Measurements from ENCODE around the gene SYNPR. TPM values are rescaled to one million over a fixed set of nuclear protein-coding genes. Genes with fewer than 3 reads are reported as not detected.

SYNPR gene
- total RNA-seq, 4 donors from 2014 or later = 0.11 to 0.63 (median 0.13) TPM; not detected in 1

DNA sequence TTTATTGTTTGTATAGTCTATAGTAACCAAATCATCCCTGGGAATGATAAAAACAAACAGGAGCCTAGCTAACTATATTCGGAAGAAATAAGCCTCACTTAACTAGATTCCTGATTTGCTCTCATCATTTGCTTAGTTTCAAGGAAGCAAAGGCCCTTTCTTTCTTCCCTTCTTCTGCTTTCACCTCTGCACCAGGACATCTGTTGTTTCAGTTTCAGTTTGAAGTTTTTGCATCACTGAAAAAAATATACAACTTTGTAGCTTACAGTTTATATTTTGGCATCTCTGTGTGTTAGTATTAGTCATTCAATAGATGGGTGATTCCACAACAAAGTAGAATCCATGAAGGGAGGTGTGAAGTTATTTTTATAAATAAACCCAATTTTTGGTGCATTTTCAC, 260.8 kb downstream of the SYNPR start:
- no peaks in the 10 kb centered on the region for H3K9me3 ChIP-seq
- no peaks in the 10 kb centered on the region for H3K36me3 ChIP-seq
- H3K27me3 ChIP-seq = no peaks in the 10 kb centered on the region
- no peak for DNase-seq
- 88 to 94% methylated on average over 1 of the region's 1 CpG for WGBS, 2 donors
- H3K4me3 ChIP-seq (replicated peaks in 1 of 3) = no peak overlapping the region
- H3K4me1 ChIP-seq = no peaks in the 10 kb centered on the region
- H3K27ac ChIP-seq = no peak overlapping the region
- intact Hi-C loops (cut with DNase I) = no loop called here
- TF ChIP-seq POLR2A (IDR thresholded peaks at IDR 0.05) = no peak
- TF ChIP-seq, protein P1, sequence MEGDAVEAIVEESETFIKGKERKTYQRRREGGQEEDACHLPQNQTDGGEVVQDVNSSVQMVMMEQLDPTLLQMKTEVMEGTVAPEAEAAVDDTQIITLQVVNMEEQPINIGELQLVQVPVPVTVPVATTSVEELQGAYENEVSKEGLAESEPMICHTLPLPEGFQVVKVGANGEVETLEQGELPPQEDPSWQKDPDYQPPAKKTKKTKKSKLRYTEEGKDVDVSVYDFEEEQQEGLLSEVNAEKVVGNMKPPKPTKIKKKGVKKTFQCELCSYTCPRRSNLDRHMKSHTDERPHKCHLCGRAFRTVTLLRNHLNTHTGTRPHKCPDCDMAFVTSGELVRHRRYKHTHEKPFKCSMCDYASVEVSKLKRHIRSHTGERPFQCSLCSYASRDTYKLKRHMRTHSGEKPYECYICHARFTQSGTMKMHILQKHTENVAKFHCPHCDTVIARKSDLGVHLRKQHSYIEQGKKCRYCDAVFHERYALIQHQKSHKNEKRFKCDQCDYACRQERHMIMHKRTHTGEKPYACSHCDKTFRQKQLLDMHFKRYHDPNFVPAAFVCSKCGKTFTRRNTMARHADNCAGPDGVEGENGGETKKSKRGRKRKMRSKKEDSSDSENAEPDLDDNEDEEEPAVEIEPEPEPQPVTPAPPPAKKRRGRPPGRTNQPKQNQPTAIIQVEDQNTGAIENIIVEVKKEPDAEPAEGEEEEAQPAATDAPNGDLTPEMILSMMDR (IDR thresholded peaks at IDR 0.05) = no peak

DNA sequence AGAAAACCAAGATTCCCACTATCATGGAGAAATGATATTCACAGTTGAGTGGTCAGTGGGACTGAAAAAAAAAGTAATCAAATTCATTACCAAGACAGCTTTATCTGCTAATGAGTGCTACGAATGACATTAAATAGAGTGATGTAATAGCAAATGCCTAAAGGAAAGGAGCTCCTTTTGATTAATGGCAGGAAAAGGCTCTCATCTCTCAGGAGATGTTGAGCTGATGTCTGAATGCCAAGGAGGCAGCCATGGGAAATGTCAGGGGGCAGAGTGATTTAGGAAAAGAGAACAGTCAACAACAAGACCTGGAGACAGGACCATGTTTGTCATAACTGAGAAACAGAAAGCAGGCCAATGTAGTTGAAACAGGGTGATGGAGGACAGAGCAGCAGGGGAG, 277.7 kb downstream of the SYNPR start:
- intact Hi-C loops (cut with DNase I) = no loop called here
- Histone ChIP-seq H3K4me3 (replicated peaks in 1 of 3) (no peak overlapping the region), H3K9me3 (no peaks in the 10 kb centered on the region), H3K4me1 (no peaks in the 10 kb centered on the region), H3K36me3 (no peaks in the 10 kb centered on the region), H3K27me3 (no peaks in the 10 kb centered on the region), H3K27ac (no peak overlapping the region)
- WGBS, 2 donors = 74 to 91% methylated on average over 1 of the region's 1 CpG
- no peak for DNase-seq
- TF ChIP-seq, protein P1 (IDR thresholded peaks at IDR 0.05) = no peak
- TF ChIP-seq POLR2A (IDR thresholded peaks at IDR 0.05) = no peak

GRCh38 chr3:63556401-63556800, 278.3 kb downstream of the SYNPR start:
- 55 to 56% methylated on average over 9 of the region's 9 CpGs for WGBS, 2 donors
- TF ChIP-seq POLR2A (IDR thresholded peaks at IDR 0.05) = no peak
- TF ChIP-seq, protein P1 (IDR thresholded peaks at IDR 0.05) = no peak
- no peaks in the 10 kb centered on the region for H3K36me3 ChIP-seq
- no peaks in the 10 kb centered on the region for H3K27me3 ChIP-seq
- H3K9me3 ChIP-seq = no peaks in the 10 kb centered on the region
- DNase-seq = no peak
- no peak overlapping the region for H3K27ac ChIP-seq
- intact Hi-C loops (cut with DNase I) = no loop called here
- H3K4me1 ChIP-seq = no peaks in the 10 kb centered on the region
- no peak overlapping the region for H3K4me3 ChIP-seq (replicated peaks in 1 of 3)

- intact Hi-C loops (cut with DNase I) = no loop called here
- Histone ChIP-seq H3K9me3 (no peaks in the 10 kb centered on the region), H3K4me3 (replicated peaks in 1 of 3) (no peak overlapping the region), H3K27ac (no peak overlapping the region), H3K36me3 (no peaks in the 10 kb centered on the region), H3K4me1 (no peaks in the 10 kb centered on the region), H3K27me3 (no peaks in the 10 kb centered on the region)
- no peak for DNase-seq
- TF ChIP-seq, protein P1 (IDR thresholded peaks at IDR 0.05) = no peak
- TF ChIP-seq POLR2A (IDR thresholded peaks at IDR 0.05) = no peak
Measured at GRCh38 chr3:63557912-63558311, 279.8 kb downstream of the SYNPR start.

DNA sequence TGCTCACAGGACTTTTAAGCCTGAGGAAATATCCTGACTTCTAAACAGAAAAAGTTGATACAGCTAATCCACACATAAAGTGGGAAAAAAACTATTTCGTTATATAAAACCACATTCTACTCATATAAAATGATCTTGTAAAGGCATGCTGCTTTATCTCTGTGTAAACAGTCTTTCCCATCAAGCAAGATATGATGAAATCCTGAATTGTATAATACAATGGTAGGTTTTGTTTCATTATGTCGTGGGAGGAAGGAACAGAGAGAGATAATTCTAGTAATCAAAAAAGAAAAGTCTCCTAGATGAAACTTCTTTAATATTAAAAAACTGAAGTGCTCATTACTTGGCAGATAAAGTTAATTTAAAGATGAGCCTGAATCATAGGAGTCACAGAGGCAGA, 281.8 kb downstream of the SYNPR start:
- 78 to 79% methylated on average over 2 of the region's 2 CpGs for WGBS, 2 donors
- no peaks in the 10 kb centered on the region for H3K9me3 ChIP-seq
- no peak overlapping the region for H3K4me3 ChIP-seq (replicated peaks in 1 of 3)
- no peaks in the 10 kb centered on the region for H3K4me1 ChIP-seq
- H3K36me3 ChIP-seq = no peaks in the 10 kb centered on the region
- TF ChIP-seq, protein P1 (IDR thresholded peaks at IDR 0.05) = no peak
- TF ChIP-seq POLR2A (IDR thresholded peaks at IDR 0.05) = no peak
- H3K27me3 ChIP-seq = no peaks in the 10 kb centered on the region
- DNase-seq = no peak
- H3K27ac ChIP-seq = no peak overlapping the region
- intact Hi-C loops (cut with DNase I) = no loop called here
